ENCODE results near the gene FGG. TPM values are rescaled to one million over a fixed set of nuclear protein-coding genes. Genes with fewer than 3 reads are reported as not detected.

Gene FGG
- total RNA-seq, 1 experiment from 2014 or later: not detected

- no peak for DNase-seq (ENCODE audit: low spot score)
- Histone ChIP-seq H3K4me3 (ENCODE audit: low read depth, low read length, poor library complexity, severe bottlenecking) (no peak overlapping the region), H3K4me1 (ENCODE audit: insufficient read depth, low read length, poor library complexity, severe bottlenecking) (no peaks in the 10 kb centered on the region), H3K27me3 (replicated peaks; ENCODE audit: insufficient read depth, low read depth, low read length, poor library complexity) (peaks cover 15% of the 10 kb centered on the region), H3K9me3 (ENCODE audit: low read depth, low read length, poor library complexity, severe bottlenecking) (no peaks in the 10 kb centered on the region), H3K36me3 (ENCODE audit: insufficient read depth, low read length, poor library complexity, severe bottlenecking) (no peaks in the 10 kb centered on the region), H3K27ac (ENCODE audit: low read depth, low read length, poor library complexity, severe bottlenecking) (no peak overlapping the region)
- no peak for TF ChIP-seq EZH2 (IDR thresholded peaks at IDR 0.05; ENCODE audit: borderline replicate concordance, low read depth, low read length, poor library complexity, severe bottlenecking)
- POLR2A ChIA-PET (ENCODE audit: low non-redundant PET): interaction anchor here (0.7 kb wide), 1 partner anchor 816 kb away, joined by 4 read pairs; no protein-coding TSS in a partner anchor
- CTCF ChIA-PET: no interaction called here
- intact Hi-C loops (cut with micrococcal nuclease; ENCODE audit: unreplicated experiment): no loop called here
- no TSS peak for BruUV-seq (replicated peaks)
Measured at GRCh38 chr4:154583677-154584076, 28.8 kb downstream of the FGG start.

GRCh38 chr4:154583230-154583629 lies 29.2 kb downstream of the FGG start:
- no peak for DNase-seq (ENCODE audit: low spot score)
- ChIA-PET POLR2A (ENCODE audit: low non-redundant PET) (interaction anchor here (0.7 kb wide), 1 partner anchor 816 kb away, joined by 4 read pairs; no protein-coding TSS in a partner anchor), CTCF (no interaction called here)
- TF ChIP-seq EZH2 (IDR thresholded peaks at IDR 0.05; ENCODE audit: borderline replicate concordance, low read depth, low read length, poor library complexity, severe bottlenecking) (no peak), CTCF (conservative IDR thresholded peaks at IDR 0.05; ENCODE audit: low read depth, low read length) (no peak)
- no TSS peak for BruUV-seq (replicated peaks)
- no peak overlapping the region for H3K4me3 ChIP-seq (ENCODE audit: low read depth, low read length, poor library complexity, severe bottlenecking)
- peaks cover 11% of the 10 kb centered on the region for H3K27me3 ChIP-seq (replicated peaks; ENCODE audit: insufficient read depth, low read depth, low read length, poor library complexity)
- H3K27ac ChIP-seq (ENCODE audit: low read depth, low read length, poor library complexity, severe bottlenecking): no peak overlapping the region
- no peaks in the 10 kb centered on the region for H3K36me3 ChIP-seq (ENCODE audit: insufficient read depth, low read length, poor library complexity, severe bottlenecking)
- intact Hi-C loops (cut with micrococcal nuclease; ENCODE audit: unreplicated experiment): no loop called here
- H3K4me1 ChIP-seq (ENCODE audit: insufficient read depth, low read length, poor library complexity, severe bottlenecking): no peaks in the 10 kb centered on the region
- H3K9me3 ChIP-seq (ENCODE audit: low read depth, low read length, poor library complexity, severe bottlenecking): no peaks in the 10 kb centered on the region

GRCh38 chr4:154582723-154583122 lies 29.7 kb downstream of the FGG start:
- Histone ChIP-seq H3K27ac (ENCODE audit: low read depth, low read length, poor library complexity, severe bottlenecking) (no peak overlapping the region), H3K4me1 (ENCODE audit: insufficient read depth, low read length, poor library complexity, severe bottlenecking) (no peaks in the 10 kb centered on the region), H3K9me3 (ENCODE audit: low read depth, low read length, poor library complexity, severe bottlenecking) (no peaks in the 10 kb centered on the region), H3K27me3 (replicated peaks; ENCODE audit: insufficient read depth, low read depth, low read length, poor library complexity) (peaks cover 8% of the 10 kb centered on the region), H3K4me3 (ENCODE audit: low read depth, low read length, poor library complexity, severe bottlenecking) (no peak overlapping the region), H3K36me3 (ENCODE audit: insufficient read depth, low read length, poor library complexity, severe bottlenecking) (no peaks in the 10 kb centered on the region)
- POLR2A ChIA-PET (ENCODE audit: low non-redundant PET): no interaction called here
- CTCF ChIA-PET: no interaction called here
- no TSS peak for BruUV-seq (replicated peaks)
- no peak for DNase-seq (ENCODE audit: low spot score)
- intact Hi-C loops (cut with micrococcal nuclease; ENCODE audit: unreplicated experiment): no loop called here
- TF ChIP-seq CTCF (conservative IDR thresholded peaks at IDR 0.05; ENCODE audit: low read depth, low read length): no peak
- TF ChIP-seq EZH2 (IDR thresholded peaks at IDR 0.05; ENCODE audit: borderline replicate concordance, low read depth, low read length, poor library complexity, severe bottlenecking): no peak

GRCh38 chr4:154579927-154580326 lies 32.5 kb downstream of the FGG start:
- no peaks in the 10 kb centered on the region for H3K36me3 ChIP-seq (ENCODE audit: insufficient read depth, low read length, poor library complexity, severe bottlenecking)
- intact Hi-C loops (cut with micrococcal nuclease; ENCODE audit: unreplicated experiment): no loop called here
- POLR2A ChIA-PET (ENCODE audit: low non-redundant PET): no interaction called here
- no TSS peak for BruUV-seq (replicated peaks)
- CTCF ChIA-PET: no interaction called here
- H3K27ac ChIP-seq (ENCODE audit: low read depth, low read length, poor library complexity, severe bottlenecking): no peak overlapping the region
- peaks cover 4% of the 10 kb centered on the region for H3K4me1 ChIP-seq (ENCODE audit: insufficient read depth, low read length, poor library complexity, severe bottlenecking)
- H3K9me3 ChIP-seq (ENCODE audit: low read depth, low read length, poor library complexity, severe bottlenecking): no peaks in the 10 kb centered on the region
- H3K4me3 ChIP-seq (ENCODE audit: low read depth, low read length, poor library complexity, severe bottlenecking): no peak overlapping the region
- no peak for TF ChIP-seq EZH2 (IDR thresholded peaks at IDR 0.05; ENCODE audit: borderline replicate concordance, low read depth, low read length, poor library complexity, severe bottlenecking)
- TF ChIP-seq CTCF (conservative IDR thresholded peaks at IDR 0.05; ENCODE audit: low read depth, low read length): no peak
- H3K27me3 ChIP-seq (replicated peaks; ENCODE audit: insufficient read depth, low read depth, low read length, poor library complexity): peaks cover 8% of the 10 kb centered on the region
- DNase-seq (ENCODE audit: low spot score): no peak
